Stomach smooth muscle (tissue), 2 donors: ENCODE data around the gene FKBP9.

ENCODE experiments used
- H3K27ac ChIP-seq: one replicate; pipeline ENCODE4 v1.7.0; 2013; ENCODE audit warnings: mild to moderate bottlenecking, low read length, inconsistent platforms
- H3K27me3 ChIP-seq, 2 donors: one replicate each; pipeline ENCODE4 v1.7.0; 2013; ENCODE audit warnings: low read length in 2 of 2; ENCODE audit not compliant: insufficient read depth in 2 of 2, control insufficient read depth in 1 of 2
- H3K36me3 ChIP-seq, 2 donors: one replicate each; pipeline ENCODE4 v1.7.0; 2013; ENCODE audit warnings: low read length in 2 of 2; ENCODE audit not compliant: control insufficient read depth in 2 of 2, insufficient read depth in 2 of 2
- H3K4me1 ChIP-seq: one replicate; pipeline ENCODE4 v1.7.0; 2013; ENCODE audit warnings: low read length; ENCODE audit not compliant: control insufficient read depth, insufficient read depth
- H3K4me3 ChIP-seq, 2 donors: one replicate each; pipeline ENCODE4 v1.7.0; 2013; ENCODE audit warnings: low read length in 2 of 2
- H3K9ac ChIP-seq, 2 donors: one replicate each; pipeline ENCODE4 v1.7.0; 2013; ENCODE audit warnings: low read length in 2 of 2, mild to moderate bottlenecking in 1 of 2
- H3K9me3 ChIP-seq, 2 donors: one replicate each; pipeline ENCODE4 v1.7.0; 2013; ENCODE audit warnings: low read length in 2 of 2; ENCODE audit not compliant: control insufficient read depth in 2 of 2
- donor health status: healthy.
- donor health status: Pancreatic carcinoma.

FKBP9 gene

DNA sequence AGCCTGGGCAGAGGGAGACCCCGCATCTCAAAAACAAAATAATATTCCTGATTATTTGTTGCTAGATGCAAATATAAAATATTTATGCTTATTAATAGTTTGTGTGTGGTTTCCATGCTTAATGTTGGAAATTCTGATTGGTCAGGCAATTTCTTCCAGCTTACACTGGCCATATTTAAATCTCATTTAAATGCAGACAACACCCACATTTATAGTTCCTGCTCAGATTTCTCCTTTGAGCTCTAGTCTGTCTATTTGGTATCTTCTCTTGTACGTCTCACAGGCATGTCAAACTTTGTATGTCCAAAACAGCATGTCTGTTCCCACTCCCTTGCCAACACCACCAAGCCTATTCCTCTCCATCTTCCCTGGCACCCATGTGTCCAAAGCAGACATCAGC is 52.5 kb downstream of the FKBP9 start:
- H3K9ac ChIP-seq, result no peak overlapping the region
- no peaks in the 10 kb centered on the region for H3K9me3 ChIP-seq
- no peak overlapping the region for H3K27ac ChIP-seq
- no peak overlapping the region for H3K4me3 ChIP-seq
- peaks cover 6 to 9% of the 10 kb centered on the region in 2 donors for H3K36me3 ChIP-seq
- no peaks in the 10 kb centered on the region for H3K27me3 ChIP-seq
- H3K4me1 ChIP-seq, result no peaks in the 10 kb centered on the region

DNA sequence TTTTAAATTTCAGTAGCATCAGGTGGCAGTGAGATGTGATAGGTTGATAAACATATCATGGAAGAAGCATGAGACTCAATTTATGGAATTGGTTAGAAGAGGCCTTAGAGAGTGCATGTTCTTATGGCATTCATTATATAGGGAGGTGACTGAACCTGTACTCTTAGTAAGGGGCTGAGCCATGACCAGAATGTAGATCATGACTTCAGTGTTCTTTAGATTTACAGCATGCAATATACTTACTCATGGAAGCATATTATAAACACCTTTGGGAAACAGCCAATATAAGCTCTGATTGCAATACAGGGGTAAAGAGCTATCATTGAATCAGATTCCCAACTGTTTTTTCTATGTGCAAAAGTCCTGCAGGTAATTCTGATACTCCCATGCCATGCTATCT is 55.1 kb downstream of the FKBP9 start:
- Histone ChIP-seq H3K4me3 (no peak overlapping the region), H3K27ac (no peak overlapping the region), H3K9ac (no peak overlapping the region), H3K27me3 (no peaks in the 10 kb centered on the region), H3K4me1 (no peaks in the 10 kb centered on the region), H3K36me3 (peaks cover 11 to 14% of the 10 kb centered on the region in 2 donors), H3K9me3 (no peaks in the 10 kb centered on the region)

DNA sequence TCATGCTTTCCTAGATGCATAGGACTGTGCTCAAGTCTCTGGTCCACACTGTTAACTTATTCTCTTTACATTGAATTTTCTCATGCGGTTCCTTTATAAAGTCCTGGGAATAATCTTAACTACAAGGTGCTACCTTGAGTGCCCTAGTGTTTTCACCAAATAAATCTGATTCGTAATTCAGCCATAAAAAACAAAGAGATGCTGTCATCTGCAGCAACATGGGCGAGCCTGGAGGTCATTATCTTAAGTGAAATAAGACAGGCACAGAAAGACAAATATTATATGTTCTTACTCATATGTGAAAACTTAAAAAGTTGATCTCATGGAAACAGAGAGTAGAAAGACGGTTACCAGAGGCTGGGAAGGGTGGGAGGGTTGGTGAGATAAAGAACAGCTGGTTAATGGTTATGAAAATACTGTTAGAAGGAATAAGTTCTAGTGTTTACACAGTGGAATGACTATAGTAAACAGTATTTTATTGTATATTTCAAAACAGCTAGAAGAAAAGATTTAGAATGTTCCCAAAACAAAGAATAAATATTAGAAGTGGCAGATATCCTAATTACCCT is 67.0 kb downstream of the FKBP9 start:
- Histone ChIP-seq H3K4me1 (no peaks in the 10 kb centered on the region), H3K27me3 (no peaks in the 10 kb centered on the region), H3K36me3 (peaks cover 2 to 3% of the 10 kb centered on the region in 2 donors), H3K27ac (no peak overlapping the region), H3K9me3 (no peaks in the 10 kb centered on the region), H3K4me3 (no peak overlapping the region), H3K9ac (no peak overlapping the region)

DNA sequence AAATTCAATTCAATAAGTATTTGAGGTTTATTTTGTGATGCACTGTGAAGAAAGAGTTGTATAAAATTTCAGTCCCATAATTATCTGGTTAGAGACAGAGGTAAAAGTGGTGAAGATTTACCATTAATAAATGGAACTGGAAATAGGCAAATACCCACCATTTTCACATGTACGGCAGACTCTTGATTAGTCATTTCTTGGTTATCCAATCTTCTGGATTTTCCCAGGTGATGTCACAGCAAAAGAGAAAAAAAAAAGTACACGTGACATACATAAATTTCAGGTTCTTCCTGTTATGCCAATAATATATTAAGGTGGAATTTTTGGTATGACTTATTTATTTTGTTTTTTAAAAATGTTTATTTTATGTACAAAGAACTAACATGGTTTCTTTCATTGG is 78.5 kb downstream of the FKBP9 start:
- no peaks in the 10 kb centered on the region for H3K9me3 ChIP-seq

DNA sequence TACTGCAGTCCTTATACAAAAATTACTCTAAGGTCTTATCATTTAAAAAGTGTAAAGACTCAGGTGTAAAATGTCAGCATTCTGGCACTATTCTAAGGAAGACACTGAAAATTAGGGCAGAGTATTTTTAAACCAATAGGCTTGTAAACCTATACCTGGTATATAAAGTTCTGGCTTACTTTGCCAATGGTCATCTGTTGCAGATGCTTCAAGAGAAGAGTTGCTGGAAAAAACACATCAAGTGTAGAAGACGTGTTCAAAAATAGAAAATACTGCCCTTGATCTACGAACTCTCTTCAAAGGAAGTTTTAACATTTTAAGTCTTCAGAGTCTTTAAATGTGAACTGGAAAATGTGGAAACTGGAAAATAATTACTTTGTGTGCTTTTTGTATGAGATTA is 81.4 kb downstream of the FKBP9 start:
- Histone ChIP-seq H3K9me3 (no peaks in the 10 kb centered on the region), H3K4me1 (no peaks in the 10 kb centered on the region), H3K9ac (peak overlapping the region in 1 of 2 donors; percentile 57), H3K27me3 (no peaks in the 10 kb centered on the region), H3K27ac (no peak overlapping the region), H3K4me3 (peak overlapping the region in 1 of 2 donors; percentile 67), H3K36me3 (no peaks in the 10 kb centered on the region)

More for the DNA sequence above, 78.5 kb downstream of the FKBP9 start:
- Histone ChIP-seq H3K9ac (no peak overlapping the region), H3K27ac (no peak overlapping the region), H3K27me3 (no peaks in the 10 kb centered on the region), H3K4me3 (no peak overlapping the region), H3K4me1 (no peaks in the 10 kb centered on the region), H3K36me3 (no peaks in the 10 kb centered on the region)

DNA sequence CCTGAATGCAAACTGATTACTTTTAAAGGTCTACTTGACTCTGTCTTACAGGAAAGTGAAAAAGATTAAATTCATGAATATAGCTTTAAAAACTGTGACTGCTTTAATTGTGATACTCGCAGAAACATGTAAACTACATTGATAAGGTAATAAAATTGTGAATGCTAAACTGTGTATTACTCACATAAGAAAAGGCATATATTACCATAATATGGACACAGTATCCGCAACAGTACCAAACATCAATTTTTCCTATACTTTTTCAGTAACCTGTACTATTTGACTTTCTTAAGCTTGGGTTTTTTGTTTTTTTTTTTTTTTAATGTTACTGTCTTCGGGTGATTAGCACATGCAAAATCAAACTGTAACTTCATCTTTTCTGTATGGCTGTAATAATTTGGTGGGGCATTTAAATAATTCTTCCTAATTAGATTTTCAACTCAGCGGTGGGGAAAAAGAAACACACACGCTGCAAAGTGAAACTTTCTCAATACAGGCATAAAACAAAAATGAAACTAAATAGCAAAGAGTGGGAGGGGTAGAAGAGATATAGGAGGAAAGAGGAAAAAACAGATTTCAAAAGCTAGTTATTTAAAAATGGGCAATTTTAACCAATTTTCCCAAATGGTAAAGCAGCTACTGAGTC is 82.1 kb downstream of the FKBP9 start:
- Histone ChIP-seq H3K9me3 (no peaks in the 10 kb centered on the region), H3K27me3 (no peaks in the 10 kb centered on the region), H3K4me1 (no peaks in the 10 kb centered on the region), H3K4me3 (peak overlapping the region; percentile 58 to 67), H3K9ac (peak overlapping the region; percentile 1 to 57), H3K36me3 (no peaks in the 10 kb centered on the region), H3K27ac (no peak overlapping the region)

DNA sequence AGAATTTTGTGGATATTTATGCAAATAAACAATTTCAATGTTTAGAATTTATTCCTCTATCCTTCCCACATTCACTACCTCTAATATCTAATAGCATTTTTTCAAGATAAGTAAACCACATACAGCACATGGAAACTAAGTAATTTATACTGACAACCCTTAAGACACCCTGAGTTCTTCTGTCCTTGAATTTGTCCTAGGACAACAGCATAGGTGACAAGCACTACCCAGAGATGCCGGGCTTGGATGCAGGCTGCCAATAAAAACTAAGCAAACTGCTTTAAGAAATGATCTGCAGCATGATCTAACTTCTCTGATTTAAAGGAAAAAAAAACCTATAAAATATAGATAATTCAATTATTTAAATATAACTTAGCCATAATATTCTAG is 82.7 kb downstream of the FKBP9 start:
- Histone ChIP-seq H3K4me1 (no peaks in the 10 kb centered on the region), H3K9ac (peak overlapping the region; percentile 1 to 57), H3K4me3 (peak overlapping the region; percentile 58 to 67), H3K27ac (no peak overlapping the region), H3K27me3 (no peaks in the 10 kb centered on the region), H3K9me3 (no peaks in the 10 kb centered on the region), H3K36me3 (no peaks in the 10 kb centered on the region)

DNA sequence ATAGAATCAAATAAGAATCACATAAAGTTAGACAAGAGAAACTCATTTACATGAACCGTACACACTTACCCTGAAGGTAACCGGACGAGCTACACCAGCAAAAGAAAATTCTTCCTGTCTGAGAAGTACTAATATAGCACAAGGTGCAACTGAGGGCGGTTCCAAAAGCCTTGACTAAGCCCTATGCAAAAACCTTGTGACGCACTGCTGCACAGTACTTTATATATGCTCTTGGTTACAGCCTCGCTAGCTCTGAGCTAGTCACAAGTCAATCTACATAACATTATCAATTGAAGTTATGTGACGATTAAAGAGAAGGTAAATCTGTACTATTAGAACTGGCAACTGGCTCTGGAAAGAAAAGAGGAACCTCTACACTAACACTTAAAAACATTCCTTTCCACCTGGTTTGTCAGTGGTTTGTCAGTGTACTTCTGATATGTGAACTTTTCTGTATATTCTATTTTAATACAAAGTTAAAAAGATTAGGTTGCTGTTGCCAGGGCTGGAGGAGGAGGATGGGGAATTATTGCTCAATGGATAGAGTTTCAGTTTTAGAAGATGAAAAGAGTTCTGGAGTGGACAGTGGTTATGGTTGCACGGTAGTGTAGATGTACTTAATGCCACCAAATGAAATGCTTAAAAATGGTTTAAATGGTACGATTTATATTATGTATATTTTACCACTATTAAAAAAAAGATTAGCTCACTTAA is 83.7 kb downstream of the FKBP9 start:
- no peaks in the 10 kb centered on the region for H3K36me3 ChIP-seq
- no peaks in the 10 kb centered on the region for H3K4me1 ChIP-seq
- no peaks in the 10 kb centered on the region for H3K9me3 ChIP-seq
- H3K27ac ChIP-seq, result no peak overlapping the region
- H3K9ac ChIP-seq, result no peak overlapping the region
- H3K27me3 ChIP-seq, result no peaks in the 10 kb centered on the region
- peak overlapping the region in 1 of 2 donors; percentile 5 for H3K4me3 ChIP-seq

DNA sequence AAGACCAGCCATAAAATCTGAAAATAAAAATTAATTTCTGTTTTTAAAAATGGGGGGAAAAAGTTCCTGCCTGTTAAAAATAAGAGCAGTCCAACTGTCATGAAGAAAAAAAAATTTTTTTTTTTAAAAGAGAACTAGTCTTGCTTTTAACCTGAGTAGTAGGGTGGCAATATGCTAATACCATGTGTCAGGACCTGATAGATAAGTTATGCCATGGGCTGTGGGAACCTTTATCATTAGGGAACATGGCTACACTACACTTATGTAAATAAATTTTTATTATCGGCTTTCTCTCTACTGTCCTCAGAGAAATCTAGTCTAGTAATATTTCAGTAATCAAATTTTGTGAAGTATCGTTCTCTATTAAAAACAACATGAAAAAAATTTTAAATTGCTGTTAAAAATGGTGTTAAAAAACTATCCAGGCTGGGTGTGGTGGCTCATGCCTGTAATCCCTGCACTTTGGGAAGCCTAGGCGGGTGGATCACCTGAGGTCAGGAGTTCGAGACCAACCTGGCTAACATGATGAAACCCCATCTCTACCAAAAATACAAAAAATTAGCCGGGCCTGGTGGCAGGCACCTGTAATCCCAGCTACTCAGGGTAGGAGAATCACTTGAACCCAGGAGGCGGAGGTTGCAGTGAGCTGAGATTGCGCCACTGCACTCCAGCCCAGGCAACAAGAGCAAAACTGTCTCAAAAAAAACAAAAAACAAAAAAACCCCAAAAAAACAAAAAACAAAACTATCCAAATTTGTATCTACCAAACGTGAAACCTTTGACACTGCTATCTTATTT is 84.6 kb downstream of the FKBP9 start:
- Histone ChIP-seq H3K4me1 (no peaks in the 10 kb centered on the region), H3K36me3 (no peaks in the 10 kb centered on the region), H3K4me3 (no peak overlapping the region), H3K9ac (no peak overlapping the region), H3K9me3 (no peaks in the 10 kb centered on the region), H3K27ac (no peak overlapping the region), H3K27me3 (no peaks in the 10 kb centered on the region)

DNA sequence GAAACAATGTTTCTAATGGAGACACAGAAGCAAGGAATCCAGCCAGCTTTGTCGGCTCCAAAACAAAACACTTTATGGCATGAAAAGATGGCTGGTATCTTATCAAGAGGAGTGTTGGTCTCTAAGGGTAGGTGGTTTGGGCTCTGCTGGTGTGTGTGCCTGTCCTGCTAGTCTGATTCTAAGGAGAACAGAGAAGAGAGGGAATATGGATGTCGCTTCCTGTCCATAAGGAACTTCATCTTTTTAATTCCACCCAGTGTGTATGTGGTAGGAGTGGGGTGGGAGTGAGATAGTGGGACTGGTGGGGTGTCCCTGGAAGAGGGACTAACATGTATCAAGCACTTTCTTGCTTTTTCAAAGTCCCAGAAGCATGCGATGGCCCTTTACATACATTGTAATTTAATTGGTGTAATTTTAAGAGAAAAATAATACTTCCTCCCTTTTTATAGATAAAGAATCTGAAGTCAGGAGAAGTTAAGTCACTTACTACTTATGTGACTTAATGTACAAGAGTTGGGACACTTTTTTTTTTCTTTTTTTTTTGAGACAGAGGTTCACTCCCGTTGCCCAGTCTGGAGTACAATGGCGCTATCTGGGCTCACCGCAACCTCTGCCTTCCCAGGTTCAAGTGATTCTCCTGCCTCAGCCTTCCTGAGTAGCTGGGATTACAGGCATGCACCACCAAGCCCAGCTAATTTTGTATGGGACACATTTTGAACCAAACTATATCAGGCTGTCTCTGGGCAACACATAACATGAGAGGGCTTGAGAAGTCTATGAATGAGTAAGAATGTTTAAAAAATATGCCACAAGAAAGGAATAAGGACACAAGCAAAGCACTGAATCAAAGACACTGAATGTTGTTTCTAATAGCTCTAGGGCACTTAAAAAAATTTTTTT is 86.5 kb downstream of the FKBP9 start:
- Histone ChIP-seq H3K4me3 (no peak overlapping the region), H3K9me3 (no peaks in the 10 kb centered on the region), H3K27ac (no peak overlapping the region), H3K9ac (no peak overlapping the region), H3K27me3 (no peaks in the 10 kb centered on the region), H3K4me1 (no peaks in the 10 kb centered on the region), H3K36me3 (no peaks in the 10 kb centered on the region)
